GM18873 (cell line): Measurements from ENCODE around the gene PCDHA12.
"Not testable (repeated sequence)": the region's sequence is repeated elsewhere in the genome, so short reads cannot be mapped to it uniquely, and the experiment has no call there.

Experiments used
- ATAC-seq: cut with Tn5 transposase; IDR thresholded peaks from one replicate; pipeline ENCODE4 v1.9.1; 2021; ENCODE audit warnings: mild to moderate bottlenecking, moderate library complexity, moderate number of reproducible peaks; ENCODE audit not compliant: unreplicated experiment, low FRiP score

Gene PCDHA12

DNA sequence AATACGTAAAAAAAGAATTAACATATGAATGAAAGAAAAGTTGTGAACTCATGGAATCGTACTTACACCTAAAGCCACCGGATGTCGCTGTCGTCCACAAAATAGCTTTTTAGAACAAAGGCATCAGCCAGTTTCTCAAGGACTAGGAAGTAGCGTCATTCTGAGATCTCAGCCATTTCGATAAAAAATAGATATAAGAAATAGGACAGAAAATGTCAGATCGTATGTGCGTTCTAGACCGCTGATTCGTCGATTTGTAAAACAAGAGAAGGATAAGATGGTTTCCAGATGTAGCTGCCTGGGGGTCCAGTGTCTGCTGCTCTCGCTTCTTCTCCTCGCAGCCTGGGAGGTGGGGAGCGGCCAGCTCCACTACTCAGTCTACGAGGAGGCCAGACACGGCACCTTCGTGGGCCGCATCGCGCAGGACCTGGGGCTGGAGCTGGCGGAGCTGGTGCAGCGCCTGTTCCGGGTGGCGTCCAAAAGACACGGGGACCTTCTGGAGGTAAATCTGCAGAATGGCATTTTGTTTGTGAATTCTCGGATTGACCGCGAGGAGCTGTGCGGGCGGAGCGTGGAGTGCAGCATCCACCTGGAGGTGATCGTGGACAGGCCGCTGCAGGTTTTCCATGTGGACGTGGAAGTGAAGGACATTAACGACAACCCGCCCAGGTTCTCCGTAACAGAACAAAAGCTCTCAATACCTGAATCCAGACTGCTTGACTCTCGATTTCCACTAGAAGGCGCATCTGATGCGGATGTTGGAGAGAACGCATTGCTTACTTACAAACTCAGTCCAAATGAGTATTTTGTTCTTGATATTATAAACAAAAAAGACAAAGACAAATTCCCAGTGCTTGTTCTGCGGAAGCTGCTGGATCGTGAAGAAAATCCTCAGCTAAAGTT lies 19.1 kb upstream of the PCDHA12 start, which contains the start of gene PCDHA10:
Gene PCDHA10 (plus strand): TSS at position 126 of the 903 bp plus-strand sequence. CDS start 152 bp downstream, at position 278.
- no peak for ATAC-seq

- no peak for ATAC-seq
These were observed 17.7 kb upstream of the PCDHA12 start for GRCh38 chr5:140857177-140857986.

DNA sequence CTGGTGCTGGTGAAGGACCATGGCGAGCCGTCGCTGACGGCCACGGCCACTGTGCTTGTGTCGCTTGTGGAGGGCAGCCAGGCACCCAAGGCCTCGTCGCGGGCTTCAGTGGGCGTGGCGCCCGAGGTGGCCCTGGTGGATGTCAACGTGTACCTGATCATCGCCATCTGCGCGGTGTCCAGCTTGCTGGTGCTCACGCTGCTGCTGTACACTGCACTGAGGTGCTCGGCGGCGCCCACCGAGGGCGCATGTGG lies 17.2 kb upstream of the PCDHA12 start:
- no peak for ATAC-seq

DNA sequence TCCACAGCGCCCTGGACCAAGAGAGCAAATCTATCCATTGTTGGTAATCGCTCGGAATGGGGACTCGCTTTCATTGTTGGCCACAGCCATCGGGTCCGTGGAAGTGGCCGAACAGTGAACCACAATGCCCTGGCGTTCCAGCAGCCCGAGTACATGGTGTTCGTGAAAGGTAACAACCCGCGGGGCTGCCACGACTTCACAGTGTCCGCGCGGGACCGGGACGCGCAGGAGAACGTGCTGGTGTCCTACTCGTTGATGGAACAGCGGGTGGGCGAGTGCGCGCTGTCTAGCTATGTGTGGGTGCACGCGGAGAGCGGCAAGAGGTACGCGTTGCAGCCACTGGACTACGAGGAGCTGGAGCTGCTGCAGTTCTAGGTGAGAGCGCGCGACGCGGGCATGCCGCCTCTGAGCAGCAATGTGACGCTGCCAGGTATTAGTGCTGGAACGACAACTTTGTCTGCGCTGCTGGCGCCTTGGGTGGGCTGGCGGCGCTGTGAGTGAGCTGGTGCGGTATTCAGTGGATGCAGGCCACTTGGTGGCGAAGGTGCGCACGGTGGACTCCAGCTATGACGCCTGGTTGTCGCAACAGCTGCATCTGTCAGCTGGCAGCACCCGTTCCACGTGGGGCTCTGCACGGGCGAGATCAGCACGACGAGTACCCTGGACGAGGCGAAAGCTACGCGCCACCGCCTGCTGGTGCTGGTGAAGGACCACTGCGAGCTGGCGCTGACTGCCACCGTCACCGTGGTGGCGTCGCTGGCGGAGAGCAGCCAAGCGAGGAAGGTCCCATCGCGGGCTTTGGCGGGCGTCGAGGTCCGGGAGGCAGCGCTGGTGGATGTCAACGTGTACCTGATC lies 12.4 kb upstream of the PCDHA12 start:
- no peak for ATAC-seq

GRCh38 chr5:140868721-140869554 lies 6.2 kb upstream of the PCDHA12 start, which contains the start of gene PCDHA11:
Gene PCDHA11 (plus strand): TSS chr5:140868957. CDS start chr5:140869104, 147 bp downstream.
- ATAC-seq = no peak

GRCh38 chr5:140869555-140869886 lies 5.6 kb upstream of the PCDHA12 start:
- no peak for ATAC-seq

- no peak for ATAC-seq
These were observed 4.6 kb upstream of the PCDHA12 start for GRCh38 chr5:140870221-140871201.

DNA sequence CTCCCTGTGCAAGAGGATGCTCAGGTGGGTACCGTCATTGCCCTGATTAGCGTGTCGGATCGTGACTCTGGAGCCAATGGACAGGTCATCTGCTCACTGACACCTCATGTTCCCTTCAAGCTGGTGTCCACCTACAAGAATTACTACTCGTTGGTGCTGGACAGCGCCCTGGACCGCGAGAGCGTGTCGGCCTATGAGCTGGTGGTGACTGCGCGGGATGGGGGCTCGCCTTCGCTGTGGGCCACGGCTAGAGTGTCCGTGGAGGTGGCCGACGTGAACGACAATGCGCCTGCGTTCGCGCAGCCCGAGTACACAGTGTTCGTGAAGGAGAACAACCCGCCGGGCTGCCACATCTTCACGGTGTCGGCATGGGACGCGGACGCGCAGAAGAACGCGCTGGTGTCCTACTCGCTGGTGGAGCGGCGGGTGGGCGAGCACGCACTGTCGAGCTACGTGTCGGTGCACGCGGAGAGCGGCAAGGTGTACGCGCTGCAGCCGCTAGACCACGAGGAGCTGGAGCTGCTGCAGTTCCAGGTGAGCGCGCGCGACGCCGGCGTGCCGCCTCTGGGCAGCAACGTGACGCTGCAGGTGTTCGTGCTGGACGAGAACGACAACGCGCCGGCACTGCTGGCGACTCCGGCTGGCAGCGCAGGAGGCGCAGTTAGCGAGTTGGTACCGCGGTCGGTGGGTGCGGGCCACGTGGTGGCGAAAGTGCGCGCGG lies 1.6 kb downstream of the PCDHA12 start:
- not testable (repeated sequence) for ATAC-seq

DNA sequence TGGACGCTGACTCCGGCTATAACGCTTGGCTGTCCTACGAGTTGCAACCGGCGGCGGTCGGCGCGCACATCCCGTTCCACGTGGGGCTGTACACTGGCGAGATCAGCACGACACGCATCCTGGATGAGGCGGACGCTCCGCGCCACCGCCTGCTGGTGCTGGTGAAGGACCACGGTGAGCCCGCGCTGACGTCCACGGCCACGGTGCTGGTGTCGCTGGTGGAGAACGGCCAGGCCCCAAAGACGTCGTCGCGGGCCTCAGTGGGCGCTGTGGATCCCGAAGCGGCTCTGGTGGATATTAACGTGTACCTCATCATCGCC lies 2.1 kb downstream of the PCDHA12 start:
- ATAC-seq = no peak

- ATAC-seq = no peak
These were observed 6.9 kb downstream of the PCDHA12 start, which contains the start of gene PCDHA13 for GRCh38 chr5:140881889-140882590. Gene PCDHA13 (plus strand): TSS chr5:140882124. CDS start chr5:140882269, 145 bp downstream.

- no peak for ATAC-seq
These were observed 7.4 kb downstream of the PCDHA12 start for GRCh38 chr5:140882591-140882899.

DNA sequence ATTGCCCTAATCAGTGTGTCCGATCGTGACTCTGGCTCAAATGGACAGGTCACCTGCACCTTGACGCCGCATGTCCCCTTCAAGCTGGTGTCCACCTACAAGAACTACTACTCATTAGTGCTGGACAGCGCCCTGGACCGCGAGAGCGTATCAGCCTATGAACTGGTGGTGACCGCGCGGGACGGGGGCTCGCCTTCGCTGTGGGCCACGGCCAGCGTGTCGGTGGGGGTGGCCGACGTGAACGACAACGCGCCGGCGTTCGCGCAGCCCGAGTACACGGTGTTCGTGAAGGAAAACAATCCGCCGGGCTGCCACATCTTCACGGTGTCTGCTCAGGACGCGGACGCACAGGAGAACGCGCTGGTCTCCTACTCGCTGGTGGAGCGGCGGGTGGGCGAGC lies 8.3 kb downstream of the PCDHA12 start:
- no peak for ATAC-seq

- ATAC-seq = no peak
These were observed 9.0 kb downstream of the PCDHA12 start for GRCh38 chr5:140883927-140884697.

GRCh38 chr5:140916325-140916724 lies 41.2 kb downstream of the PCDHA12 start:
- no peak for ATAC-seq

DNA sequence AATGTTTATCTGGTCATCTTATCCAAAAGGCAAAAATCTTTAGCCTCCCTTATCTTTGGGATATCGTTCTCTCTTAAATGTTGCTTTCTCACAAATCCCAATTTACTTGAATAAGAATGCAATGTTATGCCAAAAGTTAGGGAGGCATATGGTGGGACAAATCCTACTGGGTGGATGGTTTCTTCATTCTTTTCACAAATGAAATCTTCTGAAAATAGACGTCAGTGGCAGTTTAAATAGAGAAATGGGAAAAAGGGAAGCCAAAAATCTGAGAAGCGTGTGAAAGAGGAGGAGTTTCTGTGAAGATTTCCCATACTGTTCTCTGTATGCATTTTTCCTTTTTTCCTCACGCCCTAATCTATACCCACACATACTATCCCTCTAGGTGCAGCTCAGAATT lies 48.5 kb downstream of the PCDHA12 start:
- no peak for ATAC-seq

DNA sequence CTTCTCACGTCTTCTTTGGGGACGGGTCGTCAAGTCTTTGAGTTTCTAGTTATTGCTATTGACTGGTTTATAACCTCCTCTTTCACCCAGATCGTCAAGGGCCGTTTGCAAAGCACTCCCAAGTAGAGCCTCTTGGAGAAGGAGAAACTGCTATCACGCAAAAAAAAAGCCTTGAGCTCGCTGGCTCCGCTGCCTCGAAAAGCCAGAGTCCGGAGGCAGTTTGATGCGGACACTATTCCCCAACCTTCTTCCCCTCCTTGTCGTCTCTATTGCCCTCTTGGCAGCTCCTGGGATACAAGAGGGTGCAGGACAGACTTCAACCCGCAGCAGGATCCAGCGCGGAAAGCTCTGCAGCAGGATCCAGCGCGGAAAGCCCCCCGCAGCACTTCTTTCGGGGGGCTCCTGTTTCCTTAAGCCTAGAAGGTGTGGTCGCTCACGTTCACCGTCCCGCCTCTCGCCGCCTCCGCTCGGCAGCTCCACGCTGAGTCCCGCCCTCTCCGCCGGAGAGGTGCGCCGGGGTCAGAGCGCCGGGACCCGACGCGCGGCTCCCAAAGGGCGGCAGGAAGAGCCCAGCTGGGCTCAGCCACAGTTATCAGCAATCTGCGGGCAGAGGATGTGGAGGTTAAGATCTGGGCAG lies 50.8 kb downstream of the PCDHA12 start, which contains the start of gene PCDHAC1:
Gene PCDHAC1 (plus strand): TSS at position 494 of the 637 bp plus-strand sequence. CDS start 594 bp downstream, outside the sequence.
- no peak for ATAC-seq
